ENCODE results near the gene RAB15. TPM values are rescaled to one million over a fixed set of nuclear protein-coding genes. Genes with fewer than 3 reads are reported as not detected.

Gene RAB15
- total RNA-seq, 1 experiment from 2014 or later: 20.6 TPM

DNA sequence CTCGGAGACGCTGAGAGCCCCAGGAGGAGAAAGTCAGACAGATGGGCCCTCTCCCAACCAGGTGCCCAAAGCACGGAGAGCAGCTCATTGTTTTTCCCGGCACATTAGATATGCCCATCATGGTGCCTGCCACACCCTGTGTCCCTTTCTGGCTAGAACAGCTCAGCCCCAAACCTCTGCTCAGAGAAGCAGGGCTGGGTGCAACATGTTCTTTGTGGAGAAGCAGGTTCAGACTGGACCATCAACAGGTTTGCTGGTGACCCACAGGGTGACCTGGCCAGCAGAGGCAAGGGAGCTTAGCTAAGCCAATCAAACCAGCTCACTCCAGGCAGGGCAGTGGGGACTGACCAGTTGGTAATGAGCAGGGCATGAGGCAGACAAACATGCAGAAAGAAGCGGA lies 13.4 kb downstream of the RAB15 start:
- H3F3A ChIP-seq (ENCODE audit: low read length, unreplicated experiment): no peaks in the 10 kb centered on the region
- H3K9ac ChIP-seq (ENCODE audit: low read length): no peak overlapping the region
- intact Hi-C loops (cut with micrococcal nuclease): no loop called here
- H3K27ac ChIP-seq (ENCODE audit: low read length): no peak overlapping the region
- ChIA-PET POLR2A (ENCODE audit: unreplicated experiment) (interaction anchor here (0.7 kb wide), 1 partner anchor 29 kb away, joined by 9 read pairs; no protein-coding TSS in a partner anchor), CTCF (interaction anchor here (0.5 kb wide), 1 partner anchor 23 kb away, joined by 3 read pairs; no protein-coding TSS in a partner anchor)
- TF ChIP-seq, protein P1, sequence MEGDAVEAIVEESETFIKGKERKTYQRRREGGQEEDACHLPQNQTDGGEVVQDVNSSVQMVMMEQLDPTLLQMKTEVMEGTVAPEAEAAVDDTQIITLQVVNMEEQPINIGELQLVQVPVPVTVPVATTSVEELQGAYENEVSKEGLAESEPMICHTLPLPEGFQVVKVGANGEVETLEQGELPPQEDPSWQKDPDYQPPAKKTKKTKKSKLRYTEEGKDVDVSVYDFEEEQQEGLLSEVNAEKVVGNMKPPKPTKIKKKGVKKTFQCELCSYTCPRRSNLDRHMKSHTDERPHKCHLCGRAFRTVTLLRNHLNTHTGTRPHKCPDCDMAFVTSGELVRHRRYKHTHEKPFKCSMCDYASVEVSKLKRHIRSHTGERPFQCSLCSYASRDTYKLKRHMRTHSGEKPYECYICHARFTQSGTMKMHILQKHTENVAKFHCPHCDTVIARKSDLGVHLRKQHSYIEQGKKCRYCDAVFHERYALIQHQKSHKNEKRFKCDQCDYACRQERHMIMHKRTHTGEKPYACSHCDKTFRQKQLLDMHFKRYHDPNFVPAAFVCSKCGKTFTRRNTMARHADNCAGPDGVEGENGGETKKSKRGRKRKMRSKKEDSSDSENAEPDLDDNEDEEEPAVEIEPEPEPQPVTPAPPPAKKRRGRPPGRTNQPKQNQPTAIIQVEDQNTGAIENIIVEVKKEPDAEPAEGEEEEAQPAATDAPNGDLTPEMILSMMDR (conservative IDR thresholded peaks at IDR 0.05; ENCODE audit: low read depth, low read length): no peak
- TF ChIP-seq EZH2 (IDR thresholded peaks at IDR 0.05; ENCODE audit: low read length, unreplicated experiment) (no peak), EZH2phosphoT487 (IDR thresholded peaks at IDR 0.05; ENCODE audit: borderline replicate concordance, low read length) (no peak)
- no TSS peak for BruUV-seq (replicated peaks)
- DNase-seq: no peak
- no peaks in the 10 kb centered on the region for H3K9me3 ChIP-seq (ENCODE audit: low read length)
- no peaks in the 10 kb centered on the region for H3K79me2 ChIP-seq (ENCODE audit: low read length)
- H3K4me2 ChIP-seq (ENCODE audit: low read length): no peak overlapping the region
- no peak for ATAC-seq
- no peaks in the 10 kb centered on the region for H3K27me3 ChIP-seq (ENCODE audit: low read length)
- H2AFZ ChIP-seq (ENCODE audit: low read length): no peak overlapping the region
- H3K4me3 ChIP-seq (ENCODE audit: low read length): no peak overlapping the region
- H3K9me2 ChIP-seq (replicated peaks; ENCODE audit: low read length): no peaks in the 10 kb centered on the region
- no peaks in the 10 kb centered on the region for H3K36me3 ChIP-seq (ENCODE audit: low read depth, low read length)
- H3K4me1 ChIP-seq (ENCODE audit: insufficient read depth, low read length): no peaks in the 10 kb centered on the region
- H4K20me1 ChIP-seq (ENCODE audit: low read length): no peaks in the 10 kb centered on the region

DNA sequence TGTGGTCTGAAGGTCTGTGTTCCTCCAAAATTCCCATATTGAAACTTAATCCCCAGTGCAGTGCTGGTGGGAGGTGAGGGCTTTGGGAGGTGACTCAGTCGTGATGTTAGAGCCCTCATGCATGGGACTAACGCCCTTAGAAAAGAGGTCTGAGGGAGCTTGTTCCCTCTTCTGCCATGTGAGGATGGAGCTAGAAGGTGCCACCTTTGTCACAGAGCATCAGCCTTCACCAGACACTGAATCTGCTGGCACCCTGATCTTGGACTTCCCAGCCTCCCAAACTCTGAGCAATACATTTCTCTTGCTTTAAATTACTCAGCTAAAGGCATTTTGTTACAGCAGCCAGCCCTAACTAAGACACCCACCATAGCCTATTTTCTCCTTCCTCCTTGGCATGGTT lies 13.9 kb downstream of the RAB15 start:
- POLR2A ChIA-PET (ENCODE audit: unreplicated experiment): interaction anchor here (0.7 kb wide), 1 partner anchor 29 kb away, joined by 9 read pairs; no protein-coding TSS in a partner anchor
- H3K27ac ChIP-seq (ENCODE audit: low read length): no peak overlapping the region
- ATAC-seq (no peak), DNase-seq (no peak)
- no peaks in the 10 kb centered on the region for H3K79me2 ChIP-seq (ENCODE audit: low read length)
- CTCF ChIA-PET: interaction anchor here (0.5 kb wide), 1 partner anchor 23 kb away, joined by 3 read pairs; no protein-coding TSS in a partner anchor
- no peaks in the 10 kb centered on the region for H3F3A ChIP-seq (ENCODE audit: low read length, unreplicated experiment)
- no peak overlapping the region for H3K4me3 ChIP-seq (ENCODE audit: low read length)
- intact Hi-C loops (cut with micrococcal nuclease): no loop called here
- no peaks in the 10 kb centered on the region for H4K20me1 ChIP-seq (ENCODE audit: low read length)
- no peaks in the 10 kb centered on the region for H3K9me3 ChIP-seq (ENCODE audit: low read length)
- H3K4me2 ChIP-seq (ENCODE audit: low read length): no peak overlapping the region
- no peak overlapping the region for H2AFZ ChIP-seq (ENCODE audit: low read length)
- BruUV-seq (replicated peaks): no TSS peak
- no peaks in the 10 kb centered on the region for H3K4me1 ChIP-seq (ENCODE audit: insufficient read depth, low read length)
- TF ChIP-seq EZH2phosphoT487 (IDR thresholded peaks at IDR 0.05; ENCODE audit: borderline replicate concordance, low read length): no peak
- H3K27me3 ChIP-seq (ENCODE audit: low read length): no peaks in the 10 kb centered on the region
- no peaks in the 10 kb centered on the region for H3K36me3 ChIP-seq (ENCODE audit: low read depth, low read length)
- H3K9me2 ChIP-seq (replicated peaks; ENCODE audit: low read length): no peaks in the 10 kb centered on the region
- H3K9ac ChIP-seq (ENCODE audit: low read length): no peak overlapping the region

DNA sequence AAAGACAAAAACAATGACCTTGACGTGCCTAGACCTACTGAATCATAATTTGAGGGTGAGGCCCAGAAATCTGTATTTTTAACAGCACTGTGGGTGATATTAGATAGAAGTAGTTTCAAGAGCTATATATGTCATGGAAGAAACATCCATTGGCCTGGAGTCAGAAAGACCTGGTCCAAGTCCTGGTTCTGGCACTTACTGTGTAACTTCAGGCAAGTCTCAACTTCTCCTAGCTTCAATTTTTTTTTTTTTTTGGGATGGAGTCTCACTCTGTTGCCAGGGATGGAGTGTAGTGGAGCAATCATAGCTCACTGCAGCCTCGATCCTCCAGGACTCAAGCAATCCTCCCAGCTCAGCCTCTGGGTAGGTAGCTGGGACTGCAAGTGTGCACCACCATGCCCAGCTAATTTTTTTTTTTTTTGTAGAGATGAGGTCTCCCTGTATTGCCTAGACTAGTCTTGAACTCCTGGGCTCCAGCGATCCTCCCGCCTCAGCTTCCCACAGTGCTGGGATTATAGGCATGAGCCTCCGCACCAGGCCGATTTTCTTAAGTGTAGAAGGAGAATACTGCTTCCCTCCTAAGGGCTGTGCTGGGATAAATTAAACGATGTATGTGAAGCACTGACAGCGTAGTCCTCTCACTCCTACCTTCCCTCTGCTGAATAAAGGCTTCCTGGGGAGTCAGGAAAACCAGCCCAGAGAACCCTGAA lies 15.3 kb downstream of the RAB15 start:
- Histone ChIP-seq H3F3A (ENCODE audit: low read length, unreplicated experiment) (no peaks in the 10 kb centered on the region), H3K4me3 (ENCODE audit: low read length) (no peak overlapping the region), H4K20me1 (ENCODE audit: low read length) (no peaks in the 10 kb centered on the region), H3K9ac (ENCODE audit: low read length) (no peak overlapping the region), H3K79me2 (ENCODE audit: low read length) (no peaks in the 10 kb centered on the region), H3K9me2 (replicated peaks; ENCODE audit: low read length) (no peaks in the 10 kb centered on the region), H3K36me3 (ENCODE audit: low read depth, low read length) (no peaks in the 10 kb centered on the region), H3K27me3 (ENCODE audit: low read length) (no peaks in the 10 kb centered on the region), H2AFZ (ENCODE audit: low read length) (no peak overlapping the region), H3K4me1 (ENCODE audit: insufficient read depth, low read length) (no peaks in the 10 kb centered on the region), H3K4me2 (ENCODE audit: low read length) (no peak overlapping the region), H3K27ac (ENCODE audit: low read length) (no peak overlapping the region), H3K9me3 (ENCODE audit: low read length) (no peaks in the 10 kb centered on the region)
- ChIA-PET POLR2A (ENCODE audit: unreplicated experiment) (no interaction called here), CTCF (no interaction called here)
- intact Hi-C loops (cut with micrococcal nuclease): no loop called here
- ATAC-seq (no peak), DNase-seq (no peak)
- TF ChIP-seq EZH2phosphoT487 (IDR thresholded peaks at IDR 0.05; ENCODE audit: borderline replicate concordance, low read length) (no peak), EZH2 (IDR thresholded peaks at IDR 0.05; ENCODE audit: low read length, unreplicated experiment) (no peak)
- TF ChIP-seq, protein P1 (conservative IDR thresholded peaks at IDR 0.05; ENCODE audit: low read depth, low read length): no peak
- no TSS peak for BruUV-seq (replicated peaks)

Data from PC-3 (cell line).